ENCODE data around the gene RBFOX1.

RBFOX1 gene

GRCh38 chr16:7555459-7555858, 222.8 kb downstream of the RBFOX1 start:
- Histone ChIP-seq H3K4me1 (ENCODE audit: insufficient read depth, low read length, severe bottlenecking) (no peaks in the 10 kb centered on the region), H2AFZ (ENCODE audit: low read length) (no peak overlapping the region), H3K9ac (ENCODE audit: low read length) (no peak overlapping the region), H3K4me2 (ENCODE audit: low read length) (no peak overlapping the region), H3K27ac (ENCODE audit: low read depth, low read length, poor library complexity, severe bottlenecking) (no peak overlapping the region), H3K9me3 (ENCODE audit: low read length) (no peaks in the 10 kb centered on the region), H3K36me3 (ENCODE audit: insufficient read depth, low read length) (no peaks in the 10 kb centered on the region), H3F3A (ENCODE audit: insufficient read depth, low read length) (no peaks in the 10 kb centered on the region), H3K9me2 (ENCODE audit: low read depth, low read length) (no peaks in the 10 kb centered on the region), H3K4me3 (ENCODE audit: low read depth, low read length, poor library complexity, severe bottlenecking) (no peak overlapping the region), H4K20me1 (ENCODE audit: insufficient read depth, low read length) (no peaks in the 10 kb centered on the region), H3K27me3 (ENCODE audit: insufficient read depth, low read length) (no peaks in the 10 kb centered on the region), H3K79me2 (ENCODE audit: insufficient read depth, low read length) (no peaks in the 10 kb centered on the region)
- TF ChIP-seq EZH2 (IDR thresholded peaks at IDR 0.05; ENCODE audit: borderline replicate concordance, low read length) (no peak), CTCF (IDR thresholded peaks at IDR 0.05; ENCODE audit: low read length) (no peak)

GRCh38 chr16:7561908-7562405, 229.3 kb downstream of the RBFOX1 start:
- no peaks in the 10 kb centered on the region for H4K20me1 ChIP-seq (ENCODE audit: insufficient read depth, low read length)
- no peaks in the 10 kb centered on the region for H3K9me2 ChIP-seq (ENCODE audit: low read depth, low read length)
- no peak overlapping the region for H3K4me2 ChIP-seq (ENCODE audit: low read length)
- H3K36me3 ChIP-seq (ENCODE audit: insufficient read depth, low read length), result no peaks in the 10 kb centered on the region
- H3K4me1 ChIP-seq (ENCODE audit: insufficient read depth, low read length, severe bottlenecking), result no peaks in the 10 kb centered on the region
- no peaks in the 10 kb centered on the region for H3K9me3 ChIP-seq (ENCODE audit: low read length)
- TF ChIP-seq CTCF (IDR thresholded peaks at IDR 0.05; ENCODE audit: low read length) (no peak), EZH2 (IDR thresholded peaks at IDR 0.05; ENCODE audit: borderline replicate concordance, low read length) (no peak)
- no peak overlapping the region for H3K9ac ChIP-seq (ENCODE audit: low read length)
- no peak overlapping the region for H3K4me3 ChIP-seq (ENCODE audit: low read depth, low read length, poor library complexity, severe bottlenecking)
- H3K27me3 ChIP-seq (ENCODE audit: insufficient read depth, low read length), result no peaks in the 10 kb centered on the region
- H3F3A ChIP-seq (ENCODE audit: insufficient read depth, low read length), result no peaks in the 10 kb centered on the region
- no peak overlapping the region for H3K27ac ChIP-seq (ENCODE audit: low read depth, low read length, poor library complexity, severe bottlenecking)
- no peaks in the 10 kb centered on the region for H3K79me2 ChIP-seq (ENCODE audit: insufficient read depth, low read length)
- no peak overlapping the region for H2AFZ ChIP-seq (ENCODE audit: low read length)

- no peaks in the 10 kb centered on the region for H4K20me1 ChIP-seq (ENCODE audit: insufficient read depth, low read length)
- no peaks in the 10 kb centered on the region for H3K9me2 ChIP-seq (ENCODE audit: low read depth, low read length)
- no peaks in the 10 kb centered on the region for H3F3A ChIP-seq (ENCODE audit: insufficient read depth, low read length)
- H3K36me3 ChIP-seq (ENCODE audit: insufficient read depth, low read length), result no peaks in the 10 kb centered on the region
- TF ChIP-seq EZH2 (IDR thresholded peaks at IDR 0.05; ENCODE audit: borderline replicate concordance, low read length) (no peak), CTCF (IDR thresholded peaks at IDR 0.05; ENCODE audit: low read length) (no peak)
- H2AFZ ChIP-seq (ENCODE audit: low read length), result no peak overlapping the region
- no peaks in the 10 kb centered on the region for H3K27me3 ChIP-seq (ENCODE audit: insufficient read depth, low read length)
- no peaks in the 10 kb centered on the region for H3K4me1 ChIP-seq (ENCODE audit: insufficient read depth, low read length, severe bottlenecking)
- H3K79me2 ChIP-seq (ENCODE audit: insufficient read depth, low read length), result no peaks in the 10 kb centered on the region
- H3K4me2 ChIP-seq (ENCODE audit: low read length), result no peak overlapping the region
- no peak overlapping the region for H3K27ac ChIP-seq (ENCODE audit: low read depth, low read length, poor library complexity, severe bottlenecking)
- no peaks in the 10 kb centered on the region for H3K9me3 ChIP-seq (ENCODE audit: low read length)
- no peak overlapping the region for H3K4me3 ChIP-seq (ENCODE audit: low read depth, low read length, poor library complexity, severe bottlenecking)
- H3K9ac ChIP-seq (ENCODE audit: low read length), result no peak overlapping the region
These were observed 233.7 kb downstream of the RBFOX1 start for GRCh38 chr16:7566360-7566759.

All from OCI-LY1 (cell line).